Stimulated activated CD4-positive, alpha-beta T cell treated with anti-CD3 and anti-CD28 coated beads, Interleukin-12 subunit alpha, Interleukin-12 subunit beta, amount 100 ng/mL, for 48 hours (primary cell): ENCODE data around the gene APOC3.

Source experiments
- DNase-seq, 3 donors: peaks; one replicate each; pipeline ENCODE4 v3.0.0-alpha.2; 2020; ENCODE audit warnings: low read depth in 2 of 3, low spot score in 1 of 3

The APOC3 gene

GRCh38 chr11:116844722-116845121 lies 15.0 kb downstream of the APOC3 start:
- no peak for DNase-seq

GRCh38 chr11:116847612-116848011 lies 17.9 kb downstream of the APOC3 start:
- no peak for DNase-seq

GRCh38 chr11:116849060-116849459 lies 19.4 kb downstream of the APOC3 start:
- no peak for DNase-seq

- DNase-seq: no peak
Observed at GRCh38 chr11:116849486-116849885, 19.8 kb downstream of the APOC3 start.

GRCh38 chr11:116851626-116852025 lies 21.9 kb downstream of the APOC3 start:
- DNase-seq: peak in 2 of 3 donors; percentile 35 to 37

GRCh38 chr11:116852261-116853031 lies 22.7 kb downstream of the APOC3 start:
- no peak for DNase-seq

GRCh38 chr11:116853461-116854073 lies 23.9 kb downstream of the APOC3 start:
- peak; percentile 32 to 53 (median 45) for DNase-seq

GRCh38 chr11:116855413-116855812 lies 25.7 kb downstream of the APOC3 start:
- no peak for DNase-seq

- DNase-seq: no peak
Observed at GRCh38 chr11:116856423-116856822, 26.7 kb downstream of the APOC3 start.

- DNase-seq: no peak
Observed at GRCh38 chr11:116857316-116857715, 27.6 kb downstream of the APOC3 start.

GRCh38 chr11:116857936-116858335 lies 28.2 kb downstream of the APOC3 start:
- no peak for DNase-seq

GRCh38 chr11:116859175-116859574 lies 29.5 kb downstream of the APOC3 start:
- no peak for DNase-seq

GRCh38 chr11:116860303-116860702 lies 30.6 kb downstream of the APOC3 start:
- no peak for DNase-seq

GRCh38 chr11:116861539-116861938 lies 31.8 kb downstream of the APOC3 start:
- no peak for DNase-seq

GRCh38 chr11:116862185-116862584 lies 32.5 kb downstream of the APOC3 start:
- DNase-seq: no peak

GRCh38 chr11:116862951-116863350 lies 33.2 kb downstream of the APOC3 start:
- DNase-seq: no peak

GRCh38 chr11:116864531-116864930 lies 34.8 kb downstream of the APOC3 start:
- DNase-seq: no peak

GRCh38 chr11:116865696-116866095 lies 36.0 kb downstream of the APOC3 start:
- DNase-seq: no peak

GRCh38 chr11:116866804-116867455 lies 37.2 kb downstream of the APOC3 start:
- no peak for DNase-seq

- no peak for DNase-seq
Observed at GRCh38 chr11:116867619-116868018, 37.9 kb downstream of the APOC3 start.

GRCh38 chr11:116868066-116868465 lies 38.4 kb downstream of the APOC3 start:
- no peak for DNase-seq

- no peak for DNase-seq
Observed at GRCh38 chr11:116869610-116870009, 39.9 kb downstream of the APOC3 start.
